GM10248 (cell line): ENCODE measurements around the gene ADCY1.

Experiments
- CTCF ChIA-PET: fragments of 300-600 bp; sonication (Branson Sonifier 250); formaldehyde crosslinking; extraction: SDS; loops from one replicate; lab custom pipeline; 2021; ENCODE audit warnings: antibody characterized with exemption; lab: Yijun Ruan, JAX
- POLR2A ChIA-PET: fragments of 350-650 bp; sonication (Branson Sonifier 250); formaldehyde crosslinking; extraction: SDS; loops from one replicate; lab custom pipeline; 2020; ENCODE audit warnings: antibody characterized with exemption; lab: Yijun Ruan, JAX
- DNase-seq: peaks from one replicate; pipeline ENCODE4 v3.0.0; 2012; ENCODE audit errors: extremely low spot score
- TF ChIP-seq, protein P1 (sequence below): IDR thresholded peaks from 2 replicates; pipeline ENCODE4 v1.5.1; 2012; ENCODE audit warnings: mild to moderate bottlenecking, low read depth; ENCODE audit errors: extremely low read depth, missing control alignments, control extremely low read depth

The ADCY1 gene

DNA sequence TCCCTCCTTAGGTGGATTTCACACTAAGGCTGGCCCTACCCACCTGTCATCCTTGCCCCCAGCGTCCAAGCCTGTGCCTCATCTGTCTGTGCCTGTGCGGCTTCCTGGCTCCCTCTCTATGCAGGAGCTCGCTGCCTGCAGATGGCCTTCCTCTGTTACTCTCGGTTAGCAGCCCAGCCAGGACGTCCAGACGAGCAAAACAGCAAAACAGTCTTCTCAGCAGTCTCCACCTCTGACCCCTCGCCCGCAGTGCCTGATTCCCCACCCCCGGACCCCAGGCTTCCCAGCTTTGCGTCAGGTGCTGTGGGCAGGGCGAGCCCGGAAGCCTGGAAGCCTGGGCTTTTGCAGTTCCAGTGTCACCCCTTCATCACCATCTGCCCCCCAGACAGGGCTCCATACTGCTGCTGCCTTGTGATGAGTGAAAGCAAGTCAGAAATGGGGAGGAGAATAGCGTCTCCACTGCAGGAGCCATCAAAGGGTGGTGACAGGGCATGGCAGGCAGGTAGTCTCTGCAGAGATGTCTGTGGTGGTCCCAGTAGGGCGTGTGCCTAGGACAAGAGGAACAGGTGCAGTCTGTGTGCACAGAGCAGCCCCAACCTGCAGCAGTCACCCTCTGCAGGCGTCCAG is 88.5 kb downstream of the ADCY1 start:
- ChIA-PET POLR2A (no interaction called here), CTCF (interaction anchor here (1.0 to 4.2 kb wide), 17 partner anchors 8 to 228 kb away, joined by 3 to 34 read pairs (median 6); no protein-coding TSS in a partner anchor)
- DNase-seq: no peak
- TF ChIP-seq, protein P1, sequence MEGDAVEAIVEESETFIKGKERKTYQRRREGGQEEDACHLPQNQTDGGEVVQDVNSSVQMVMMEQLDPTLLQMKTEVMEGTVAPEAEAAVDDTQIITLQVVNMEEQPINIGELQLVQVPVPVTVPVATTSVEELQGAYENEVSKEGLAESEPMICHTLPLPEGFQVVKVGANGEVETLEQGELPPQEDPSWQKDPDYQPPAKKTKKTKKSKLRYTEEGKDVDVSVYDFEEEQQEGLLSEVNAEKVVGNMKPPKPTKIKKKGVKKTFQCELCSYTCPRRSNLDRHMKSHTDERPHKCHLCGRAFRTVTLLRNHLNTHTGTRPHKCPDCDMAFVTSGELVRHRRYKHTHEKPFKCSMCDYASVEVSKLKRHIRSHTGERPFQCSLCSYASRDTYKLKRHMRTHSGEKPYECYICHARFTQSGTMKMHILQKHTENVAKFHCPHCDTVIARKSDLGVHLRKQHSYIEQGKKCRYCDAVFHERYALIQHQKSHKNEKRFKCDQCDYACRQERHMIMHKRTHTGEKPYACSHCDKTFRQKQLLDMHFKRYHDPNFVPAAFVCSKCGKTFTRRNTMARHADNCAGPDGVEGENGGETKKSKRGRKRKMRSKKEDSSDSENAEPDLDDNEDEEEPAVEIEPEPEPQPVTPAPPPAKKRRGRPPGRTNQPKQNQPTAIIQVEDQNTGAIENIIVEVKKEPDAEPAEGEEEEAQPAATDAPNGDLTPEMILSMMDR: no peak

DNA sequence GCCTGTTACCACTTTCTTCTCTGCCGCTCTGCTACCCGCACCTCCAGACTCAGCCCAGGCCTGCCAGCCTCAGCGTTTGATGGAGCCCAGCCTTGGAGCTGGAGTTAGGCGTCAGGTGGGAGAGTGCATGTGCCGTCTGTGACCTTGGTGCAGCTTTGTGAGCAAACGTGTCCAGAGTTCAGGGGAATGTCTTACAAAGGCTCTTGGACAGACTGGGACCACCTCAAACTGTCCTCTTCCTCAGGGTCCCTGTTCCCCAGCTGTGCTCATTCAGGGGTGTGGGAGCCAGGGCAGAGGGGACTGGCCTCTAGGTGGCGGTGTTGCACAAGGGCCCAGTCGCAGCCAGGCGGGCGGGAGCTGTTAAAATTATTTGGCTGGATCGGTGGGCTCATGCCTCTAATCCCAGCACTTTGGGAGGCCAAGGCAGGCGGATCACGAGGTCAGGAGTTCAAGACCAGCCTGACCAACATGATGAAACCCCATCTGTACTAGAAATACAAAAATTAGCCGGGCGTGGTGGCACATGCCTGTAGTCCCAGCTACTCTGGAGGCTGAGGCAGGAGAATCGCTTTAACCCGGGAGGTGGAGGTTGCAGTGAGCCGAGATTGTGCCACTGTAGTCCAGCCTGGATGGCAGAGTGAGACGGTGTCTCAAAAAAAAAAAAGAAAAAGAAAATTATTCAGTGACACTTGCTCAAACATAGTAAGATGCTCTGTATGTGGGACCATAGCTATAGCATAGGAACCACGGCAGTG is 89.2 kb downstream of the ADCY1 start:
- DNase-seq: peak; percentile 52
- POLR2A ChIA-PET: no interaction called here

DNA sequence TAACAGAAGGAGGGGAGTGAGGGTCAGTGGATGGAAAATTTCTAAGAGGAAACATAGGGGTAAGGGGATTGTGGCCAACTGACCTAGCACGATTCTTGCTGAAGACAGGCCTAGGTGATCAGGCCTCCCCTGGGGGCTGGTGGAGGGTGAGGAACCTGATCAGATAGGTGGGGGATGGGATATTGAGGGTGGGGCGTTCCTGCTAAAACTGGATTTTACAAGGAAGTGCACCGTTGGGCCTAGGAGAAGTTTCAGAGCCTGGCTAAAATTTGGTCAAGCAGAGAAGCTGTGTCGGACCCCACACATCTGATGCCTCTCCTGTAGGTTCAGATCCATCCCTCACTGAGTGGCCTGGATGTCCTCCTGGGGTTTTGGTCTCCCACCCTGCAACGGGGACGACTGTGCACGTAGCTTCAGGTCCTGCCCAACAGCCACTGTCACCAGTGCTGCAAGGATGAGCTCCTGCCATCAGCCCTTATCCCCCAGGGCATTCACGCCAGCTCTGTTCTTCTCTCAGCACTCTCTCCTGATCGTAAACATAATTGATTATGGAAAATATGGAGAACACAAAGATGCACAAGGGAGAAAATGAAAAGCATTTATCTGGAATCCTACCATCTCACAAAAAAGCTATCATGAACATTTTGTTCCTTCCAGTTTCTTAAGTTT is 89.9 kb downstream of the ADCY1 start:
- no peak for DNase-seq
- CTCF ChIA-PET: interaction anchor here (0.6 to 4.2 kb wide), 22 partner anchors 9 to 227 kb away, joined by 3 to 34 read pairs (median 6); no protein-coding TSS in a partner anchor
- POLR2A ChIA-PET: no interaction called here
- TF ChIP-seq, protein P1: no peak

More for the DNA sequence above, 89.2 kb downstream of the ADCY1 start:
- CTCF ChIA-PET: interaction anchor here (0.6 to 4.2 kb wide), 22 partner anchors 8 to 227 kb away, joined by 3 to 34 read pairs (median 6); no protein-coding TSS in a partner anchor
- TF ChIP-seq, protein P1: peak; percentile 71

DNA sequence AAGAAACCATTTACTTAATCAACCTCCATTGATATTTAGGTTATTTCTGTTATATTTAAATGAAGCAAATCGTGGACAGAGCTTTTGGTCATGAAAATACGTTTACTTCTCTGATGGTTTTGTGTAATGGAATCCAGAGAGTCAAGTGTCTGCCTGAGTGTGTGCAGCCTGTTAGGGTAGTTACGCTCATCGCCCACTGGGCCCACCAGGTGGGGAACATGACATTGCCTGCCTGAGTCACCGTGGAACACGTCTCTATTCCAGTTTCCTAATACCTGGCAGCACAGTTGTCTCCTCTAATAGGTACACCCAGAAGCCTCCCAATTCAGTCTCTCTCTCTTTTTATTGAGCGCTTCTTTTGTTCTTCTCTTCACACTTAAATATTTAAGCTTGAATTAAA is 91.0 kb downstream of the ADCY1 start:
- POLR2A ChIA-PET: no interaction called here
- DNase-seq: no peak

DNA sequence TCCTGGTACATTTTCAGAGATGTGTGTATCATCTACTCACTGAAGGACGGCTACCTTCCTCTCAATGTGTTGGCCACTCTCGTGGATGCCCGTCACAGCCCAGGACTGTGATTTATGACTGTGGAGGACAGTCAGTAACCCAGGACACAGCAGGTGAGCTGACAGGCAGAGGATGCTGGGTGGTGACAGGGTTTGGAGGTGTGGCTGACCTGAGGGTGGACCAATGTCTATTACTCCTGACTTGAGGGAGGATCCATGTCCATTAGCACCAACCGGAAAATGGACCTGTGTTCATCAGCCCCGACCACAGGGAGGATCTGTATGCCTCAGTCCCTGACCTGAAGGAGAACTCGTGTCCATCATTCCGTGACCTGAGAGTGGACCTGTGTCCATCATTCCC is 96.1 kb downstream of the ADCY1 start:
- ChIA-PET POLR2A (no interaction called here), CTCF (no interaction called here)
- DNase-seq: no peak
- TF ChIP-seq, protein P1: no peak

More for the DNA sequence above, 91.0 kb downstream of the ADCY1 start:
- CTCF ChIA-PET: interaction anchor here (1.1 to 4.2 kb wide), 6 partner anchors 10 to 190 kb away, joined by 3 to 12 read pairs (median 6); no protein-coding TSS in a partner anchor
- TF ChIP-seq, protein P1: no peak

DNA sequence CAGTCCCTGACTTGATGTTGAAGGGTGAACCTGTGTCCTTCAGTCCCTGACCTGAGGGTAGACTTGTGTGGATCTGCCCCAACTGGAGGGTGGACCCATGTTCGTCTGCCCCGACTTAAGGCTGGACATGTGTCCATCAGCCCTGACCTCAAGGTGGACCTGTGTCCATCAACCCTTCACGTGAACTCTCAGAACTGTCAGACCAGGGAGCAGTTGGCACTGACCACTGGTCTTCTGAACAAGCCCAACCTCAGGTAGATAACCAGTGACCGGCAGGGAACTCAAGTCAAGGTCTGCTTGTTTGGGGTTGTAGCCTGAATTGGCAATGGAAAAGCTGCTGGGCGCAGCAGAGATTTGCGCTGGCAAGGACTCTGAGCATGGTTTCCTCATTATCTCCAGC is 96.5 kb downstream of the ADCY1 start:
- POLR2A ChIA-PET: no interaction called here
- TF ChIP-seq, protein P1: no peak
- CTCF ChIA-PET: no interaction called here
- no peak for DNase-seq
